DMS153 (cell line): ENCODE measurements around the gene NTHL1.
"Not testable (repeated sequence)": the region's sequence is repeated elsewhere in the genome, so short reads cannot be mapped to it uniquely, and the experiment has no call there.

Experiments used
- DNase-seq: peaks from one replicate; lab custom pipeline; 2025; lab: John Stamatoyannopoulos, UW

The NTHL1 gene

GRCh38 chr16:2028146-2028545 lies 19.5 kb downstream of the NTHL1 start:
- no peak for DNase-seq

- no peak for DNase-seq
These were observed 20.3 kb downstream of the NTHL1 start for GRCh38 chr16:2027024-2028010.

GRCh38 chr16:2026461-2027023 lies 21.1 kb downstream of the NTHL1 start, which contains the start of gene NHERF2:
NHERF2 (plus strand) TSS chr16:2026902; CDS start chr16:2027006, 104 bp downstream.
- DNase-seq: no peak

GRCh38 chr16:2025878-2026460 lies 21.7 kb downstream of the NTHL1 start:
- no peak for DNase-seq

GRCh38 chr16:2025251-2025650 lies 22.4 kb downstream of the NTHL1 start:
- DNase-seq: no peak

- DNase-seq: no peak
These were observed 23.6 kb downstream of the NTHL1 start for GRCh38 chr16:2024032-2024420.

GRCh38 chr16:2023092-2024031 lies 24.3 kb downstream of the NTHL1 start:
- peak; percentile 67 for DNase-seq

- DNase-seq: no peak
These were observed 24.9 kb downstream of the NTHL1 start for GRCh38 chr16:2022723-2023091.

- DNase-seq: no peak
These were observed 27.5 kb downstream of the NTHL1 start for GRCh38 chr16:2019921-2020831.

GRCh38 chr16:2019518-2019920 lies 28.1 kb downstream of the NTHL1 start, which contains the start of gene NPW:
NPW (plus strand) TSS chr16:2019785.
- no peak for DNase-seq

GRCh38 chr16:2016407-2016922 lies 31.2 kb downstream of the NTHL1 start:
- DNase-seq: no peak

GRCh38 chr16:2015947-2016208 lies 31.8 kb downstream of the NTHL1 start:
- DNase-seq: no peak

- DNase-seq: no peak
These were observed 32.3 kb downstream of the NTHL1 start for GRCh38 chr16:2015117-2015946.

GRCh38 chr16:2013527-2013926 lies 34.1 kb downstream of the NTHL1 start:
- no peak for DNase-seq

GRCh38 chr16:2011726-2012125 lies 35.9 kb downstream of the NTHL1 start:
- DNase-seq: not testable (repeated sequence)

GRCh38 chr16:2009791-2010510 lies 37.7 kb downstream of the NTHL1 start, which contains the start of gene ZNF598:
ZNF598 (minus strand) TSS chr16:2009821.
- peak; percentile 75 for DNase-seq

GRCh38 chr16:2009164-2009711 lies 38.4 kb downstream of the NTHL1 start:
- DNase-seq: no peak

GRCh38 chr16:2008631-2009163 lies 38.9 kb downstream of the NTHL1 start:
- no peak for DNase-seq
